RWPE2 (cell line): Measurements from ENCODE around the gene CST8.

Experiments used
- ATAC-seq: fragments of 200-7000 bp; cut with Tn5 transposase; 3 replicates; pipeline ENCODE4 v1.9.1; 2021; ENCODE audit warnings: low read depth
- DNase-seq: peaks from one replicate; pipeline ENCODE4 v3.0.0-alpha.2; 2020; ENCODE audit warnings: low spot score
- H3K27ac ChIP-seq: fragments of 450-650 bp; 2 replicates; pipeline ENCODE4 v1.5.1; 2017; ENCODE audit warnings: mild to moderate bottlenecking; ENCODE audit not compliant: poor library complexity, severe bottlenecking
- H3K27me3 ChIP-seq: fragments of 250-450 bp; sonication (Bioruptor Pico); 2 replicates; pipeline ENCODE4 v1.5.1; 2021; ENCODE audit warnings: mild to moderate bottlenecking, moderate library complexity; ENCODE audit not compliant: insufficient read depth, poor library complexity, severe bottlenecking
- H3K36me3 ChIP-seq: fragments of 250-450 bp; sonication (Bioruptor Pico); 2 replicates; pipeline ENCODE4 v1.5.1; 2020; ENCODE audit warnings: low read depth, mild to moderate bottlenecking, moderate library complexity
- H3K4me1 ChIP-seq: fragments of 250-450 bp; sonication (Bioruptor Pico); 2 replicates; pipeline ENCODE4 v1.5.1; 2021; ENCODE audit warnings: mild to moderate bottlenecking, moderate library complexity; ENCODE audit not compliant: insufficient read depth, poor library complexity, severe bottlenecking
- H3K4me3 ChIP-seq: fragments of 250-450 bp; sonication (Bioruptor Pico); 2 replicates; pipeline ENCODE4 v1.5.1; 2021; ENCODE audit warnings: mild to moderate bottlenecking, moderate library complexity; ENCODE audit not compliant: severe bottlenecking
- H3K9me3 ChIP-seq: fragments of 250-450 bp; sonication (Bioruptor Pico); 2 replicates; pipeline ENCODE4 v1.5.1; 2021; ENCODE audit warnings: mild to moderate bottlenecking, moderate library complexity; ENCODE audit not compliant: severe bottlenecking
- CTCF ChIP-seq: fragments of 450-650 bp; IDR thresholded peaks from one replicate; pipeline ENCODE4 v1.5.1; 2017; ENCODE audit warnings: mild to moderate bottlenecking, moderate library complexity; ENCODE audit not compliant: poor library complexity, severe bottlenecking

Gene CST8

GRCh38 chr20:23446505-23446904, 44.4 kb upstream of the CST8 start:
- DNase-seq: no peak
- Histone ChIP-seq H3K27me3 (no peaks in the 10 kb centered on the region), H3K4me1 (peaks cover 6% of the 10 kb centered on the region), H3K4me3 (no peak overlapping the region), H3K36me3 (no peaks in the 10 kb centered on the region), H3K9me3 (no peaks in the 10 kb centered on the region), H3K27ac (no peak overlapping the region)
- ATAC-seq: no peak
- TF ChIP-seq CTCF: peak; percentile 15

DNA sequence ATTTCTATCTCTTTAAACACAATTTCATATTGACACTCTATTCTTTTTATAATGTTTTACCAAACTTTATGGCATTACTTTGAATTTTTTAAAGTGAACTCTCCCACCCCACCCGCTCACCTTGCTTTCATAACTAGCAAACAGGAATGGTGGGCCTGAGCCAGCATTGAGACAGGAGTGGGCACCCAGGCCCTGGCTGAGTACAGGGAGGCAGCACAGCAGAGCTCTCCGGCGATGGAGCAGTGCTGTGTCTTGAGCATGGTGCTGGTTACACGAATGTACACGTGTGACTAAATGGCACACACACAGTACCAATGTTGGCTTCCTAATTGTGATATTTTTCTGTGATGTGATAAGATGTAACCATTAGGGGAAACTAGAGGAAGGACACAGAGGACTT, 42.8 kb upstream of the CST8 start:
- H3K9me3 ChIP-seq: no peaks in the 10 kb centered on the region
- peaks cover 6% of the 10 kb centered on the region for H3K4me1 ChIP-seq
- ATAC-seq: no peak
- no peak for DNase-seq
- no peak for TF ChIP-seq CTCF
- no peaks in the 10 kb centered on the region for H3K27me3 ChIP-seq
- H3K36me3 ChIP-seq: no peaks in the 10 kb centered on the region
- no peak overlapping the region for H3K4me3 ChIP-seq
- H3K27ac ChIP-seq: no peak overlapping the region

DNA sequence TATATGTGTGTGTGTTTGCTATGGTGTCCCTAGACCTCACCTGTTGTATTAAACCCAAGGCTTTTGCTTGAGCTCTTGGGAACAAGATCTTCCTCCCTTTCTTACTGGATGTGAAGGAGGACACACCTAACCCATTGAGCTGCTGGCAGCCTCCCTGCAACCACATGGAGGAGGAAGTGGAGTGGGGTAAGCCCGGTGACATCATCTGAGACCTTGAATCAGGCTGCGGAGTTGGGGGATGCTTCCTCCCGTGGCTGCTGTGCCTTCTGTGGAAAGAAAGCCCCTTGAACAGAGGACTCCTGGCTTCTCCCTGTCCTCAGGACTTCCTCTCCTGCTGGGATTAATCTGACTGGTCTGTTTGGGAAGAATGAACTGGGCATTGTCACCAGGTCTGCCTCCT, 41.5 kb upstream of the CST8 start:
- peaks cover 6% of the 10 kb centered on the region for H3K4me1 ChIP-seq
- TF ChIP-seq CTCF: no peak
- DNase-seq (no peak), ATAC-seq (no peak)
- no peaks in the 10 kb centered on the region for H3K27me3 ChIP-seq
- H3K27ac ChIP-seq: no peak overlapping the region
- no peaks in the 10 kb centered on the region for H3K9me3 ChIP-seq
- H3K36me3 ChIP-seq: no peaks in the 10 kb centered on the region
- no peak overlapping the region for H3K4me3 ChIP-seq

DNA sequence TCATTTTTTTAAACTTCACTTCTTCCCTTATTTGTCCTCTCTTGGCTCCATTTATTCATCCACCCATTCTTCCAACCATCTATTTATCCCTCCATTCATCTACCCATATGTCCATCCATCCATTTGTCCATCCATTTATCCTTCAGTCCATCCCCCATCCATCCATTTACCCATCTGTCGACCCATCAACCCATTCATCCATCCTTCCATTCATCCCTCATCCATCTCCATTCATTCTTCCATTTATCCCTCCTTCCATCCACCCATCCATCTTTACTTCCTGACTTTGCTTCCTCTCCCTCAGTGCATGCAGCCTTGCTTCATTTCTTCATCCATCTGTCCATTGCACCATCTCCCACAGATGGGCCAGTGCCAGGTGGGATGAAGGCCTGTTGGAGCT, 40.0 kb upstream of the CST8 start:
- H3K27ac ChIP-seq: no peak overlapping the region
- no peaks in the 10 kb centered on the region for H3K36me3 ChIP-seq
- ATAC-seq (no peak), DNase-seq (no peak)
- no peaks in the 10 kb centered on the region for H3K9me3 ChIP-seq
- H3K4me1 ChIP-seq: peaks cover under 1% of the 10 kb centered on the region
- no peak for TF ChIP-seq CTCF
- no peak overlapping the region for H3K4me3 ChIP-seq
- H3K27me3 ChIP-seq: no peaks in the 10 kb centered on the region

DNA sequence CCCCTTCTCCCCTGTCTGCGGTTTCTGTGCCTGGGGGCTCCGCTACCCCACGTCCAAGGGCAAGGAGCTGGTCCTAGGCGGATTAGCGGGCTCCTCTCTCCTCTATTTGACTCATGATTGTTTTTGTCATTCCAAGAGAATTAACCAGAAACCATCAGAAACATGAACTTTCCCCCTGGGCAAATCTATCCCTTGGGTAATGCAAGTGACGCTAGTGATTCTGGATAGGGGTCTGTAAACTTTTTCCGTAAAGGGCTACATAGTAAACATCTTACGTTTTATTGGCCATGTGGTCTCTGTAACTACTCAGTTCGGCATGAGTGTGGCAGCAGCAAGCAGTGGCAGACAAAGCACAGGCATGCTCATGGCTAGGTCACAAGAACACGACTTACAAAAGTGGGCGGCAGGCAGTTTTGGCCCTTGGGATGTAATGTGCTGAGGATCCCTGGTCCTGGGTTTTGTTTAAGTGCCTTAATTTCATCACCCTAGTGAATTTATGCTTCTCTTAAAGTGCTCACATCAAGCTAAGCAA, 38.9 kb upstream of the CST8 start:
- no peaks in the 10 kb centered on the region for H3K36me3 ChIP-seq
- DNase-seq (no peak), ATAC-seq (no peak)
- H3K9me3 ChIP-seq: no peaks in the 10 kb centered on the region
- no peaks in the 10 kb centered on the region for H3K4me1 ChIP-seq
- H3K27me3 ChIP-seq: no peaks in the 10 kb centered on the region
- no peak overlapping the region for H3K27ac ChIP-seq
- no peak for TF ChIP-seq CTCF
- no peak overlapping the region for H3K4me3 ChIP-seq
